Stimulated activated naive CD8-positive, alpha-beta T cell treated with anti-CD3 and anti-CD28 coated beads, Interleukin-15, amount 100 ng/mL, for 72 hours (primary cell): ENCODE results near the gene VSIR.

Experiments
- ATAC-seq: fragments of 150-1000 bp; cut with Tn5 transposase; 2 replicates; pipeline ENCODE4 v1.10.0; 2021; ENCODE audit warnings: mild to moderate bottlenecking, moderate library complexity
- DNase-seq, 2 donors: peaks; one replicate each; pipeline ENCODE4 v3.0.0; 2021 to 2022
- H3K27ac Mint-ChIP-seq, 2 donors: one replicate each; pipeline ENCODE4 v1.8.0; 2022; ENCODE audit warnings: mild to moderate bottlenecking in 2 of 2, mixed read lengths in 2 of 2, moderate library complexity in 2 of 2
- H3K27me3 Mint-ChIP-seq: one replicate; pipeline ENCODE4 v1.8.0; 2022; ENCODE audit warnings: mixed read lengths
- H3K4me1 Mint-ChIP-seq: one replicate; pipeline ENCODE4 v1.8.0; 2022; ENCODE audit warnings: mild to moderate bottlenecking, mixed read lengths
- H3K4me3 Mint-ChIP-seq, 2 donors: one replicate each; pipeline ENCODE4 v1.8.0; 2022; ENCODE audit warnings: mild to moderate bottlenecking in 2 of 2, mixed read lengths in 2 of 2, moderate library complexity in 1 of 2
- H3K9me3 Mint-ChIP-seq, 2 donors: one replicate each; pipeline ENCODE4 v1.8.0; 2022; ENCODE audit warnings: mixed read lengths in 2 of 2

The VSIR gene

DNA sequence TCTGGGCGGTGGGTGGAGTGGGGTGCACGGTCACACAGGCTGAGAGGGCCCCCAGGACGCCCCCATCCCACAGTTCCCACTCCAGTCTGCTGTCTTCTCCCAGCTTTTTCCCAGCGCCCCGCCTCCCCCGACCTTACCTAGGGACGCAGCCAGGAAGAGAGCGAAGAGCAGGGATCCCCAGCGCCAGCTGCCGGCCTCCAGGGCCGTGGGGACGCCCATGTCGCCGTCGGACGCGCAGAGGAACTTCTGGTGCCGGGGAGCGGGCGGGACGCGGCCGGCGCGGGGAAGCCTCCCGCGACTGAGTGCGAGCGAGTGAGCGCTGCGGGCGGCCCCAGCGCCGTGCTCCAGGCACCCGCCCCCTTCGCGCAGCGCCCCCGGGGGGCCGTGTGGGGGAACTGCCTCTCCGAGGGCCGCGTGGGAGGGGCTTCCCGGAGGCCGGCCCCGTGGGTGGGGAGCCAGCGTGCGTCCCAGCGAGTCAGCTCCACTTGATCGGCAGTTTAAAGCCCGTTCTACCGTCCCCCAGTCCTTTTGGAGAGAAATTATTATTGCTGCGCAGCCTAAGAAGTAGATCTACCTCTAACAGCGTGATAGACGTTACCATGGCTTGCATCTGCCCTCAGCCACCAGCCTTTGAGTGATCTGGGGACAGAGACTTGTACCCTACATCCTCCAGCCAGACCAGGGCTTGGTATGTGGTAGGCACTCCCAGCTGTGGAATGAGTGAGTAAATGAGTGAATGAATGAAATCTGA lies at the start of gene VSIR:
Gene VSIR (minus strand): TSS at position 300 of the 751 bp plus-strand sequence. CDS start 81 bp downstream, at position 219.
- DNase-seq: peak; percentile 95 to 99
- Mint-ChIP-seq H3K9me3 (peaks cover 4 to 7% of the 10 kb centered on the region in 2 donors), H3K4me3 (peak within 1 kb of the TSS; percentile 80 to 83), H3K27me3 (no peaks in the 10 kb centered on the region), H3K4me1 (peaks cover 75% of the 10 kb centered on the region), H3K27ac (peak within 1 kb of the TSS; percentile 89 to 96)
- ATAC-seq: peak; percentile 72

DNA sequence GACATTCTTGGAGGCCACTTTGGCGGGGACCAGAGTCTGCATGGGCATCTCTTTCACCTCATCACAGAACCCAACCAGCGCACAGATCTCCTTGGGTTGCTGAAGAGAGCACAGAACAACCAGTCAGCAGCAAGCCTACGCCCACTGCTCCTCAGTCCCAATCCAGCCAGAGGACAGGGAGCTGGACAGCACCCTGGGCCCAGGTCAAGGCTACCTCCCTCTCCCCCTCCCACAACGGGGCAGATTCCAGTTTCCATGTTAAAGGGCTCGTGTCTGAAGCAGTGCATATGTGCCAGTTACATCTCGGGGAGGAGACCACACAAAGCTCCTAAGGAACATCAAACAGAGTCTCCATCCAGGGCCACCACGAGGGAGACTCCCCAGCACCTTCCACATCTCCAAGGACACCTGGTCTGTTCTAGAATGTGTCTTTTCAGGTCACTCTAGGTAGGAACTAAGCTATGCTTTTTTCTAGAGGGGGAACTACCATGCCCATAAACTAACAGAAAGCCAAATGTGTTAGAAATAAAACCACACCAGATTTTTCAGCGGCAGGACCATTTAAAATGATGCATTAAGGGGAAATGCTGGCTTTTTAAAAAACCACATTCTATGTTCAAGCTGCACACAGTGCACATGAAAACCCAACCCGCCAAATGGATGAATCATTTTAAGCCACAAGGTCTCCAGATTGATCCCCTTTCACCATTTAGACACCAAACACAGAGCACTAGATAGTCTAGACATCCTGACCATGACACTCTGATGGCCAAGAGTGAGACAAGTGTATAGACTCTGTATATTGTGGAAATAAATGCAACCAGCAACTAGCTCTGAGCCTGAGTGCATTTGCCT lies 48.8 kb upstream of the VSIR start:
- peak; percentile 39 to 55 for DNase-seq
- peak; percentile 95 for ATAC-seq
- peaks cover 16% of the 10 kb centered on the region for H3K4me1 Mint-ChIP-seq
- no peaks in the 10 kb centered on the region for H3K27me3 Mint-ChIP-seq
- no peaks in the 10 kb centered on the region for H3K9me3 Mint-ChIP-seq
- H3K27ac Mint-ChIP-seq: peak overlapping the region in 1 of 2 donors; percentile 80
- H3K4me3 Mint-ChIP-seq: peak overlapping the region in 1 of 2 donors; percentile 39

DNA sequence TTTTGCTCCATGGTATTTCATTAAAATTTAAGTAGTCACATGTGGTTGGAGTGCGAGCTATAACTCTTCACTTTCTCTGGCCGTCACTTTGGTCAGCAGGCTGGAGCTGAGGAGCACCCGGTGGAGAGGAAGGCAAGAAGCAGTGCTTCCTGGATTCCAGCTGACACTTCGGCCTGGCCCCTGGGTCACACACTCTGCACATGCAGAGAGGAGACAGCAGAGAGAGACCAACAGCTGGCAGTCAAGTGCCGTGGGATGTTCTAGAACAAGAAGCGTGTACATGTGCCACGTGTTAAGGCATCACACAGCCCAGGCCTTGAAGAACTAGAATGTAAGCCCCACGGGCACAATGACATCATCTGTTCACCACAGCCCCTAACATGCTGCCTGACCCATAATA lies 47.6 kb upstream of the VSIR start:
- Mint-ChIP-seq H3K27me3 (no peaks in the 10 kb centered on the region), H3K4me1 (peaks cover 16% of the 10 kb centered on the region), H3K27ac (peak overlapping the region; percentile 34 to 65), H3K9me3 (no peaks in the 10 kb centered on the region), H3K4me3 (no peak overlapping the region)
- DNase-seq: no peak
- no peak for ATAC-seq

DNA sequence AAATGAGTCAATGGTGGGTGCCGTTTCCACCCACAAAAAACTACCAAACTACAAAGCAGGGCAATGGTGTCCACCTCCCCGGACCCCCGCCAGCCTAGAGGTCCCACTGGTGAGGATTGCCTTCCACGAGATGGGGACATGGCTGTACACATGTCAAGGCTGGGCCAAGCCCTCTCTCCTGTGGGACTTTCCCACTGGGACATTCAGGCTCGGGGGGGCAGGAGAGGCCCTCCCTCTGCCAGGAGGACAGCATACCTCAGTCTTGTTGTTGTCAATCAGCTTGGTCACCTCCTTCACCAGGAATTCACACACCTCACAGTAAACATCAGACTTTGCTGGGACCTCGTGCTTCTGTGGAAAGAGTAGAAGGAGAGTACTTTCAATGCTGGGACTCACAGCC lies 46.7 kb upstream of the VSIR start:
- ATAC-seq (no peak), DNase-seq (no peak)
- Mint-ChIP-seq H3K27ac (peak overlapping the region in 1 of 2 donors; percentile 74), H3K27me3 (no peaks in the 10 kb centered on the region), H3K4me1 (peaks cover 16% of the 10 kb centered on the region), H3K4me3 (no peak overlapping the region), H3K9me3 (no peaks in the 10 kb centered on the region)

DNA sequence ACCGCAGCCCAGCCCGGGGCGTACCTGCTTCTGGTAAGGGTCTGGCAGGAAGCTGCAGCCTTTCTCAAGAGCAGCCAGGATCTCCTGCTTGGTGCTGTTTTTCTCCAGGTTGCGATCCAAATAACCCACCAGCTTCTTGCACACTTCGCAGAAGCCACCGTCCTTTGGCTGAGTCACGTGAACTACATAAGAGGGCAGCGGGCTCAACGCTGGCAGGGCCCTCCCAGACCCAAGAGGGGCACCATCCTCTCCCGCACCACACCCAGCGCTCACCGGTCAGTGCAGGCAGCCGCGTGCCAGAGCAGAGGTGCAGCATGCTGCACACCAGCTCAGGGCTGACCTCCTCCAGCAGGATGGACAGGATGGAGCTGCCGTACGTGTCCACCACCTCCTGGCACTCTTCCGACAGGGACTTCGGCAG lies 46.1 kb upstream of the VSIR start:
- H3K27ac Mint-ChIP-seq: peak overlapping the region in 1 of 2 donors; percentile 27
- no peaks in the 10 kb centered on the region for H3K27me3 Mint-ChIP-seq
- H3K4me3 Mint-ChIP-seq: no peak overlapping the region
- peaks cover 16% of the 10 kb centered on the region for H3K4me1 Mint-ChIP-seq
- no peaks in the 10 kb centered on the region for H3K9me3 Mint-ChIP-seq
- no peak for DNase-seq
- ATAC-seq: no peak

DNA sequence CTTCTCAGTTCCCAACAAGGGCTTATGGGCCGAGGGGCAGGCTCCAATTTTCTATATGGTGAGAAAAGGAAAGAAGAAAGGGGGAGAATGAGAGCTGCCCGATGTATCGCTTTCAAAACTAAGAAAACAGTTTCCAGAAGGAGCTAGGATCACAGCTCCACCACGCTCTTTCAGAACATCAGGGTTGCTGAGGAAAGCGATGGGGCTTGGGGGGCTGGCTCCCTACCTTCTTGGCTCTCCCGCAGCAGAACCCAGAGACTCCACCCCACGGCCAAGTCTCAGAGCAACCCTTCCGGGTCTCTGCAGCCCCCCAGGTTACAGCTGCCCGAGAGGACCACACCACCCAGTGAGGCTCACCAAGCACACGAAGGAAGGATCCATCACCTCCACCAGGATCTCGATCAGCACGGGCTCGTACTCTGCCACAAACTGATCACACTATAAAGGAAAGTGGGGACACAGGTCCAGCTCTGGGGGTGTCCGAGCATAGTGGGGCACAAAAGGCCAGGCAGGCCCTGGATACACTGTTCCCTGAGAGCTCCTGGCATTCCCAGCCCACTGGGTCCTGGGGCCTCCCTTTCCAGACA lies 45.4 kb upstream of the VSIR start:
- ATAC-seq (no peak), DNase-seq (no peak)
- H3K27ac Mint-ChIP-seq: no peak overlapping the region
- H3K9me3 Mint-ChIP-seq: no peaks in the 10 kb centered on the region
- no peak overlapping the region for H3K4me3 Mint-ChIP-seq
- no peaks in the 10 kb centered on the region for H3K27me3 Mint-ChIP-seq
- H3K4me1 Mint-ChIP-seq: peaks cover 16% of the 10 kb centered on the region

DNA sequence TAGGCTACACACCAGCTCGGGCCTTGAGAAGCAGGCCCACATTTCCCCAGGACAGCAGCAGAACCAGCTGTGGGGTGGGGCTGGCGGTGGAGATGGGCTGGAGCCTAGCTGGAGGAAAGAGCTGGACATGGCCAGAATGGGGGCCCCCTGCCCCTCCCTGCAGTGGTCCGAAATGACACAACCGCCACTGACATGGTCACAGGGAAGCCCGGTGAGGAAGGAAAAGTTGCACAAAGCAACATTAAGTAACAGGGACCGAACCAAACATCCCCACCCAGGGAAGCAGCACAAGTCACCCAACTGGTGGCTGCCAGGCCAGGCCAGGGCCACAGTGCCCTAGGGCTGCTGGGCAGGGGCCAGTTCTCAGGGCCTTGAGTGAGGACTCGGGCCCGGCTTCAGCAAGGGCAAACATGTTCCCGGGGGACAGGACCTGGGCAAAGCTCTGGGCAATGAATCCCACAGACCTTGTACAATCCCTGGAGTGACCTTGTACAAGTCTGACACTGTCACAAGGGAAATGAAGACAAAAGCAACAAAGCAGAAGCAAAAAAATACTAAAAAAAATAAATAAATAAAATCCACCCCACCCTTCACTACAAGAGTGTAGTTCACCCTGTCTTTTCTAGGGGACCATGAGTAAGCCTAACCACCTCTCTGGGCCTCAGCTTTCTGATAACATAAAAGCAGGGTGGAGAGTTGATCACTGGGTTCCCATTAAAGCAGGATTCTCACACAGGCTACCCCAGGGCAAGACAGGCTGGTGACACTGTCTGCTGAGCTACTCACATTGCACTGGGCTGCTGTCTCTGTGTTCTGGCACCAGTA lies 44.7 kb upstream of the VSIR start:
- no peaks in the 10 kb centered on the region for H3K27me3 Mint-ChIP-seq

DNA sequence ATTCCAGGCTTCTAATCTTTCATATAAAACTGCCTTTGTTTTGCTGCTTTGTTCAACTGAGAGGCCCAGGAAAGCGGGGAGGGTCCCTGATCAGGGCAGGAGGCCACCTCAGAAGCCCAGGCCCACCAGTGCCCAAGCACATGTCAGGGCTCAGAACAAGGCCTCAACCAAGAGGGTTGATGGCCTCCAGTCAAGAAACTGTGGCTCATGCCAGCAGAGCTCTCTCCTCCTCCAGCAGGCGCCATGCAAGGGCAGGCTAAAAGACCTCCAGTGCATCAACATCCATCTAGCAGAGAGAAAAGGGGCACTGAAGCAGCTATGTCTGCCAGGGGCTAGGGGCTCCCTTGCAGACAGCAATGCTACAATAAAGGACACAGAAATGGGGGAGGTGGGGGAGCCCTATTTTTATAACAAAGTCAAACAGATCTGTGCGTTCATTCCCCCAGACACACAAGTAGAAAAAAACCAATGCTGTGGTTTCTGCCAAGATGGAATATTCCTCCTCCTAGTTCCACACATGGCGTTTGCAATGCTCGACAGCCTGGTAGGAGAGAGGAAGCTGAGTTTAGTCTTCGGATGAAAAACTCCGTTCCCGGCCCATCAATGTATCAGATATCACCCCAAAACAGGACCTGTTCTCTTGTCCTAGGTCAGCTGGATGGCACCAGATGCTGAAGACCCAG lies 43.8 kb upstream of the VSIR start:
- H3K27ac Mint-ChIP-seq: peak overlapping the region in 1 of 2 donors; percentile 16

More for the DNA sequence above, 44.7 kb upstream of the VSIR start:
- no peak overlapping the region for H3K27ac Mint-ChIP-seq
- no peaks in the 10 kb centered on the region for H3K9me3 Mint-ChIP-seq
- no peak for ATAC-seq
- H3K4me3 Mint-ChIP-seq: no peak overlapping the region
- peaks cover 16% of the 10 kb centered on the region for H3K4me1 Mint-ChIP-seq
- no peak for DNase-seq

DNA sequence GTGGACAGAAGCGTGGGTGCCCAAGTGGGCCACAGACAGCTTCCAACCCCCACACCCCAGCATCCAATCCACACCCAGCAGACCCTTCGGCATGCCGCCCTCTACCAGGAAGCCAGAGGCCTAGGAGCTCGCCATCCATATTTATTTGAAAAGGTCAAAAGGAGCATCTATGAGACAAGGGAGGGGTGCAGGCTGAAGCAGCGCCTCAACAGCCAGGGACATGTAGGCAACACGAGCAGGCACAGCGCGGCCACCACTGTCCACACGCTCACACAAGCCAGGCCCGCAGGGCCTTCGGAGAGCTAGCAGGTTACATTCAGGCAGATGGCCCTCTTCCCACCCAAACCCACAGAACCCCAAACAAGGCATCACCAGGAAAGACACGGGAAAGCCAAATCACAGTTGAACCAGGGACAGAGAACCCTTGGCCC lies 43.1 kb upstream of the VSIR start:
- Mint-ChIP-seq H3K9me3 (no peaks in the 10 kb centered on the region), H3K4me1 (peaks cover 2% of the 10 kb centered on the region), H3K27ac (no peak overlapping the region), H3K27me3 (no peaks in the 10 kb centered on the region), H3K4me3 (no peak overlapping the region)
- DNase-seq (no peak), ATAC-seq (no peak)

More for the DNA sequence above, 43.8 kb upstream of the VSIR start:
- H3K9me3 Mint-ChIP-seq: no peaks in the 10 kb centered on the region
- DNase-seq (no peak), ATAC-seq (no peak)
- H3K4me3 Mint-ChIP-seq: no peak overlapping the region
- peaks cover 9% of the 10 kb centered on the region for H3K4me1 Mint-ChIP-seq
- H3K27me3 Mint-ChIP-seq: no peaks in the 10 kb centered on the region

DNA sequence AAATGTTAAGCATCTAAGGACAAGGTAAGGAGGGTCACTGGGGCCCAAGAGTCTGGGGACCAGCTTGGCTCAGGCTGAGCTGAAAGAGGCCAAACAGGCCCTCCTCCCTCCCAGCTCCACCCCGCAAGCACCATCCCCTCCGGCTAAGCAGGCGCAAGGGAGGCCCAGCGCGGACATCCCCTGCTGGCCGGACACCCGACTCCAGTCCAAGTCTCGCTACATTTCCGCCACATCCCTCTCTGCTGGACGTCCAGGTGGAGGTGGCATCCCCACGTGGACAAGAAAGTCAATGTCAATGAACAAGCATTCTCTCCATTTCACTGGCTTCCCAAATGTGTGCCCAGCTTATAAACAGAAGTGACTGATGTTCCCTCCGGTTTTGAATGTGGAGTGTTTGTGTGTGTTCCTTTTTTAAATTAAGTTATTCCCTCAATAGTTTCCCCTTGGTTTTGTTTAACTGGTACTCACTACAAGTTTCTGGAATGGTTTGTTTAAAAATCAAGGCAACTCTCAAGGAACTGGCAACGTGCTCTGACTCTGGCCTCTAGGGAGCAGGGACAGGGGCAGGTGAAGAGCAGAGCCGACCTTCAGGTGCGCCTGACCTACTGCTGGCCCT lies 42.3 kb upstream of the VSIR start:
- DNase-seq (no peak), ATAC-seq (no peak)
- Mint-ChIP-seq H3K27ac (peak overlapping the region in 1 of 2 donors; percentile 91), H3K9me3 (no peaks in the 10 kb centered on the region), H3K27me3 (no peaks in the 10 kb centered on the region), H3K4me3 (no peak overlapping the region), H3K4me1 (no peaks in the 10 kb centered on the region)

DNA sequence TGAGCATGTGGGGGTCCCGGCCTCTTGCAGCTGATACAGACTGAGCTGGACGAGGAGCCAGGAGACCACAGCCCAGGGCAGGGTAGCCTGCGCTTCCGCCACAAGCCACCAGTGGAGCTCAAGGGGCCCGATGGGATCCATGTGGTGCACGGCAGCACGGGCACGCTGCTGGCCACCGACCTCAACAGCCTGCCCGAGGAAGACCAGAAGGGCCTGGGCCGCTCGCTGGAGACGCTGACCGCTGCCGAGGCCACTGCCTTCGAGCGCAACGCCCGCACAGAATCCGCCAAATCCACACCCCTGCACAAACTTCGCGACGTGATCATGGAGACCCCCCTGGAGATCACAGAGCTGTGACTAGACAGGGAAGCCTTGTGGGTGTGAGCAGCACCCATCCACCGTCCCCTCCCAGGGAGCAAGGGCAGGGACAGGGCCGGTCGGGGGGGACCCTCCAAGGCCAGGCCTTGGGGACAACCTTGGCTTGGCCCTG lies 41.6 kb upstream of the VSIR start:
- Mint-ChIP-seq H3K4me1 (no peaks in the 10 kb centered on the region), H3K27ac (no peak overlapping the region), H3K27me3 (no peaks in the 10 kb centered on the region), H3K4me3 (no peak overlapping the region), H3K9me3 (no peaks in the 10 kb centered on the region)
- DNase-seq (no peak), ATAC-seq (no peak)

DNA sequence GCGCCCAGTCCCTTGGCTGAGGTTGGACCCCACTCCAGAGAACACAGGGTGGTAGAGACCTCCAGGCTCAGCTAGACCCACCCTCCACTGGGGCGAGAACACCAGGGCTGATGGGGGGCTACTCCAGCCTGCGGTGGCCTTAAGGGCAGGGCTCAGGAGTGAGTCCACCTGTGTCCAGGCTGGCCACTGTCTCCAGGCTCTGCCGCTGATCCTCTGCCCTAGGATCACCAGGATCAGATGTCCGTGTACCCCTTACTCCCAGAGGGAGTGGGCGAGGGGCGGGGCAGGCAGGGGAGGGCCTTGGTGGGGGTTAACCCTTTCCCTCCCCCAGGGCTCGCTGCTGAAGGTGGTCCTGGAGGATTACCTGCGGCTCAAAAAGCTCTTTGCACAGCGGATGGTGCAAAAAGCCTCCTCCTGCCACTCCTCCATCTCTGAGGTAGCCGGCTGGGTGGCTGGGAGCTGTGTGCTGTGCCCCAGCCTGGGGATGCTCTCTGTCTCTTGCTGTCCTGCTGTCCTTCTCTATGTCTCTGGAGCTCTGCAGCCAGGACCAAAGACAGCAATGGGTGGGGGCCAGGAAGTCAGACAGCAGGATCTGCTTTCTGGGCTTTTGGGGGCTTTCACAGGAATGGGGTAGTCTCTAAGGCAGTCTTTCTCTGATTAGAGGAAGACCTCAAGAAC lies 39.7 kb upstream of the VSIR start:
- Mint-ChIP-seq H3K9me3 (no peaks in the 10 kb centered on the region), H3K27me3 (no peaks in the 10 kb centered on the region), H3K4me3 (no peak overlapping the region), H3K4me1 (no peaks in the 10 kb centered on the region), H3K27ac (no peak overlapping the region)
- DNase-seq (no peak), ATAC-seq (no peak)

DNA sequence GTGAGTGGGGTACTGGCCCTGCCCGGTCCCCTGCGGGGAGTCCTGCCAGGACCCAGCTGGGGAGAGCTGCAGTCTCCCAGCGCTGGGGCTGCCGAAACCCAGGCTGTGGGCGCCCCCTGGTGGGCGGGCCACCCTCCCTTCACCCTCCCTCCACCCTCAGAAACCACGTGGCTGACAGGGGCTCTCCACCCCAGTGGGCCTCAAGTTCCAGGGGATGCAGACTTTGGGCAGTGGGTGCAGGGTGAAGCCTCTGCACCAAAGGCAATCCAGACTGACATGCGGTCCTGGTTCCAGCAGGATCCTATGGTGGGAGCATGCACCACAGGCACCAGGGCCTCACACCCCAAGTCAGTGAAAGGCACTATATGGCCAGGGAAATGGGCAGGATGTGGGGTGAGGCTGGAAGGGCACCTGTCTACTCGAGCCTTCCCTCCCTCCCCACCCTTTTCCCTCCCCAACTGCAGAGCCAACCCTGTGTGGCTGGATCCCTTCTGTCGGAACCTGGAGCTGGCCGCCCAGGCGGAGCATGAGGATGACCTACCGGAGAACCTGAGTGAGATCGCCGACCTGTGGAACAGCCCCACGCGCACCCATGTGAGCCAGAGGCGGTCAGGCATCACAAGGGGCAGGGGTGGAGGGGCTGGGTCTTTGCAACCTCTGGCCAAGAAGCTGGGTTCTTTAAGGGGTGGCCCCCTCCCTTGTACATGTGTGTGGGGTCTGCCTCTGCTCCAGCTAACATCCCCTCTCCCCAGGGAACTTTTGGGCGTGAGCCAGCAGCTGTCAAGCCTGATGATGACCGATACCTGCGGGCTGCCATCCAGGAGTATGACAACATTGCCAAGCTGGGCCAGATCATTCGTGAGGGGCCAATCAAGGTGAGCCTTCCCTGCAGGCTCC lies 38.9 kb upstream of the VSIR start:
- Mint-ChIP-seq H3K4me1 (no peaks in the 10 kb centered on the region), H3K4me3 (no peak overlapping the region), H3K27ac (no peak overlapping the region), H3K27me3 (no peaks in the 10 kb centered on the region), H3K9me3 (no peaks in the 10 kb centered on the region)
- peak; percentile 93 for ATAC-seq
- peak; percentile 78 to 82 for DNase-seq
